Loucy (cell line): ENCODE results near the gene SUPT20HL1.

Source experiments
- H2AFZ ChIP-seq: fragments of 200-600 bp; sonication (generic); 2 replicates; pipeline ENCODE4 v1.6.0; 2016; ENCODE audit warnings: antibody characterized with exemption, mild to moderate bottlenecking, low read length, moderate library complexity
- H3F3A ChIP-seq: fragments of 200-600 bp; 2 replicates; pipeline ENCODE4 v1.6.0; 2016; ENCODE audit warnings: antibody characterized with exemption, low read depth, mild to moderate bottlenecking
- H3K27me3 ChIP-seq: fragments of 200-600 bp; sonication (generic); 2 replicates; pipeline ENCODE4 v1.6.1; 2014; ENCODE audit warnings: low read length, mild to moderate bottlenecking; ENCODE audit not compliant: insufficient read depth, poor library complexity, severe bottlenecking
- H3K36me3 ChIP-seq: fragments of 200-600 bp; sonication (generic); 2 replicates; pipeline ENCODE4 v1.6.1; 2016; ENCODE audit warnings: low read length; ENCODE audit not compliant: insufficient read depth
- H3K4me1 ChIP-seq: fragments of 200-600 bp; sonication (generic); 2 replicates; pipeline ENCODE4 v1.5.1; 2014; ENCODE audit warnings: low read length, mild to moderate bottlenecking; ENCODE audit not compliant: insufficient read depth, poor library complexity, severe bottlenecking
- H3K4me2 ChIP-seq: fragments of 200-600 bp; sonication (generic); 2 replicates; pipeline ENCODE4 v1.6.0; 2014; ENCODE audit warnings: antibody characterized with exemption, low read length, low read depth, mild to moderate bottlenecking; ENCODE audit not compliant: poor library complexity, severe bottlenecking
- H3K4me3 ChIP-seq: fragments of 200-600 bp; sonication (generic); 2 replicates; pipeline ENCODE4 v1.5.1; 2014; ENCODE audit warnings: low read length, mild to moderate bottlenecking, mixed read lengths; ENCODE audit not compliant: poor library complexity, severe bottlenecking
- H3K79me2 ChIP-seq: fragments of 200-600 bp; sonication (generic); 2 replicates; pipeline ENCODE4 v1.6.1; 2014; ENCODE audit warnings: low read length; ENCODE audit not compliant: insufficient read depth
- H3K9ac ChIP-seq: fragments of 200-600 bp; sonication (generic); 2 replicates; pipeline ENCODE4 v1.6.0; 2014; ENCODE audit warnings: mild to moderate bottlenecking, low read depth, low read length, moderate library complexity; ENCODE audit not compliant: poor library complexity, severe bottlenecking
- H3K9me2 ChIP-seq: fragments of 200-600 bp; sonication (generic); replicated peaks from 2 replicates; pipeline ENCODE4 v1.6.1; 2016; ENCODE audit warnings: low read depth, low read length, mixed read lengths
- H3K9me3 ChIP-seq: fragments of 200-600 bp; sonication (generic); 2 replicates; pipeline ENCODE4 v1.6.1; 2014; ENCODE audit warnings: mild to moderate bottlenecking, antibody characterized with exemption, low read length, low read depth; ENCODE audit not compliant: insufficient read depth
- H4K20me1 ChIP-seq: fragments of 200-600 bp; sonication (generic); 2 replicates; pipeline ENCODE4 v1.6.0; 2014; ENCODE audit warnings: antibody characterized with exemption, low read length, mild to moderate bottlenecking; ENCODE audit not compliant: insufficient read depth, poor library complexity, severe bottlenecking
- CTCF ChIP-seq: fragments of 200-600 bp; sonication (generic); conservative IDR thresholded peaks from 2 replicates; pipeline ENCODE4 v1.5.1; 2014; ENCODE audit warnings: mild to moderate bottlenecking, antibody characterized with exemption, low read length
- EZH2phosphoT487 ChIP-seq: fragments of 200-600 bp; IDR thresholded peaks from 2 replicates; pipeline ENCODE4 v1.6.1; 2018; ENCODE audit warnings: antibody characterized with exemption, mild to moderate bottlenecking, moderate library complexity, borderline replicate concordance

The SUPT20HL1 gene

GRCh38 chrX:24343719-24344118 is 16.7 kb upstream of the SUPT20HL1 start:
- Histone ChIP-seq H3K79me2 (no peaks in the 10 kb centered on the region), H3K9me3 (no peaks in the 10 kb centered on the region), H4K20me1 (no peaks in the 10 kb centered on the region), H3K4me2 (no peak overlapping the region), H3K9me2 (no peaks in the 10 kb centered on the region), H3K4me3 (no peak overlapping the region), H3K36me3 (no peaks in the 10 kb centered on the region), H3F3A (no peaks in the 10 kb centered on the region), H3K4me1 (no peaks in the 10 kb centered on the region), H3K27me3 (no peaks in the 10 kb centered on the region), H2AFZ (no peak overlapping the region), H3K9ac (no peak overlapping the region)
- TF ChIP-seq CTCF: no peak
- no peak for TF ChIP-seq EZH2phosphoT487

GRCh38 chrX:24347881-24348280 is 12.6 kb upstream of the SUPT20HL1 start:
- no peak overlapping the region for H3K9ac ChIP-seq
- no peaks in the 10 kb centered on the region for H3K36me3 ChIP-seq
- no peak for TF ChIP-seq EZH2phosphoT487
- no peak for TF ChIP-seq CTCF
- no peaks in the 10 kb centered on the region for H3K79me2 ChIP-seq
- no peaks in the 10 kb centered on the region for H4K20me1 ChIP-seq
- H3K4me2 ChIP-seq: no peak overlapping the region
- no peaks in the 10 kb centered on the region for H3K27me3 ChIP-seq
- H2AFZ ChIP-seq: no peak overlapping the region
- no peaks in the 10 kb centered on the region for H3K9me3 ChIP-seq
- H3K4me1 ChIP-seq: no peaks in the 10 kb centered on the region
- H3F3A ChIP-seq: no peaks in the 10 kb centered on the region
- no peak overlapping the region for H3K4me3 ChIP-seq
- no peaks in the 10 kb centered on the region for H3K9me2 ChIP-seq

GRCh38 chrX:24350217-24350616 is 10.2 kb upstream of the SUPT20HL1 start:
- no peaks in the 10 kb centered on the region for H3K9me2 ChIP-seq
- no peak overlapping the region for H3K9ac ChIP-seq
- H3K36me3 ChIP-seq: no peaks in the 10 kb centered on the region
- H3K27me3 ChIP-seq: no peaks in the 10 kb centered on the region
- no peaks in the 10 kb centered on the region for H3K79me2 ChIP-seq
- no peaks in the 10 kb centered on the region for H4K20me1 ChIP-seq
- TF ChIP-seq CTCF (no peak), EZH2phosphoT487 (no peak)
- no peaks in the 10 kb centered on the region for H3F3A ChIP-seq
- no peak overlapping the region for H3K4me3 ChIP-seq
- no peaks in the 10 kb centered on the region for H3K9me3 ChIP-seq
- no peak overlapping the region for H3K4me2 ChIP-seq
- H2AFZ ChIP-seq: no peak overlapping the region
- no peaks in the 10 kb centered on the region for H3K4me1 ChIP-seq
